GM13977 (cell line): Measurements from ENCODE around the gene AFF3.

Experiments
- DNase-seq: peaks from one replicate; pipeline ENCODE4 v3.0.0; 2012; ENCODE audit warnings: low spot score
- in situ Hi-C: fragments of 300-500 bp; cut with MboI; formaldehyde crosslinking; loops from one replicate; pipeline ENCODE4 v1.12.0; 2022; ENCODE audit warnings: low sequenced_read_pairs, low pct_unique_long_range_greater_than_20kb, mixed read lengths, inconsistent platforms; ENCODE audit not compliant: unreplicated experiment
- TF ChIP-seq, protein P1 (sequence below): IDR thresholded peaks from 2 replicates; pipeline ENCODE4 v1.5.1; 2012; ENCODE audit warnings: mild to moderate bottlenecking, control low read depth; ENCODE audit not compliant: insufficient read depth; ENCODE audit errors: extremely low read depth, missing control alignments

AFF3 gene

DNA sequence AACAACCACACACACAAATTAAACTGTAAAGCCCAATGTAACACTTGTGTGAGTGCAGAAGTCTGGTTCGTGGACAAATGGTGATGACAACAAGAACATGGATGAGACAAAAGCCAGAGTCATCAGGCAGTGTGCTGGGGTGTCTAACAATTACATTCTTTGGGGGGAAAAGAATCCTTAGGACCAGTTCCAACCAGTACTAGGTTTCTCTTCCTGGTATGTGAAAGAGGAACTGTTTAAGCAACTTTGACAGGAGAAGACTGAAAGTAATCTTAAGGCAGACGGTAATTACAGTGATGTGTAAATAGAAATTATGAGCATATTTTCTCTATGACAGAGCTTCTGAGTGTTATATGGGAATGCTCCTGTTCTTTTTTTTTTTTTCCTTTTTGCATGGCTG is 133.4 kb downstream of the AFF3 start:
- in situ Hi-C loops: no loop called here
- TF ChIP-seq, protein P1, sequence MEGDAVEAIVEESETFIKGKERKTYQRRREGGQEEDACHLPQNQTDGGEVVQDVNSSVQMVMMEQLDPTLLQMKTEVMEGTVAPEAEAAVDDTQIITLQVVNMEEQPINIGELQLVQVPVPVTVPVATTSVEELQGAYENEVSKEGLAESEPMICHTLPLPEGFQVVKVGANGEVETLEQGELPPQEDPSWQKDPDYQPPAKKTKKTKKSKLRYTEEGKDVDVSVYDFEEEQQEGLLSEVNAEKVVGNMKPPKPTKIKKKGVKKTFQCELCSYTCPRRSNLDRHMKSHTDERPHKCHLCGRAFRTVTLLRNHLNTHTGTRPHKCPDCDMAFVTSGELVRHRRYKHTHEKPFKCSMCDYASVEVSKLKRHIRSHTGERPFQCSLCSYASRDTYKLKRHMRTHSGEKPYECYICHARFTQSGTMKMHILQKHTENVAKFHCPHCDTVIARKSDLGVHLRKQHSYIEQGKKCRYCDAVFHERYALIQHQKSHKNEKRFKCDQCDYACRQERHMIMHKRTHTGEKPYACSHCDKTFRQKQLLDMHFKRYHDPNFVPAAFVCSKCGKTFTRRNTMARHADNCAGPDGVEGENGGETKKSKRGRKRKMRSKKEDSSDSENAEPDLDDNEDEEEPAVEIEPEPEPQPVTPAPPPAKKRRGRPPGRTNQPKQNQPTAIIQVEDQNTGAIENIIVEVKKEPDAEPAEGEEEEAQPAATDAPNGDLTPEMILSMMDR: no peak
- DNase-seq: no peak

DNA sequence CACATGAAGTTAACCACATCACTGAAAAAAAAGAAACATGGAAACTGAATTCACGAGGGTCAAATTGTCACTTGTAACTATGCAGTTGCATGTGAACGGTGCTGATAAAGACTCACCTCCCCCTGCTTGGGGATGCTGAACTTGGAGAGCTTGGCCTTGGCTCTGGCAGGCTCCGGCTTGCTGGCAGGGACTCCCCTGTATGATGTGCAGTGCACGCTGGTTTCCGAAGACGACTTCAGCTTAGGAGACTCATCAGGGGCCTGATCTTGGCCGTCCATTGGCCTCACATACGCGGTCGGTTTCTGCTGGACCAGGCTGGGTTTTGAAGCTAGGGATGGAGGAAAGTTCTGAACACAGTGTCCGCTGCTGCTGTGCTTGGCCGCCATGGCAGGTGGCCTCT is 135.9 kb downstream of the AFF3 start:
- DNase-seq: no peak
- TF ChIP-seq, protein P1: no peak
- in situ Hi-C loops: no loop called here

DNA sequence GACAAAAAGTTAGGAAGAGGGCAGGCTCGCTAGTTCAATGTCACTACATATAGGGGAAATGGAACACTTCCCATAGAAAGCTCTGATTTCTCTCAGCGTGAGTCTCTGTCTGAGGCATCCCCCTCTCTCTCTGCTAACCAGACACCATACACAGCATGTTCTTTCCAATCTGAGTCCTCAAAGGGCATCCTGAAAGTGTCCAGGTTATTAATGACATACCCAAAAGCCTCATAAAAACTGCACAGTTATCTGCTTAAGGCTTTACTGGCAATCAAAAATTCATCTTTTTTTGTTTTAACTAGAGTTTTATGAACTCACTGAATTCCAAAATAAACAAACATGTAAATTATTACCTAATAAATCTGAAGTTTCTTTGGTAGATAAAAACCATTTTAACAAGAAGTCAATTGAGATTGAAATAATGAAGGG is 137.4 kb downstream of the AFF3 start:
- in situ Hi-C loops: no loop called here
- TF ChIP-seq, protein P1: no peak
- DNase-seq: no peak

DNA sequence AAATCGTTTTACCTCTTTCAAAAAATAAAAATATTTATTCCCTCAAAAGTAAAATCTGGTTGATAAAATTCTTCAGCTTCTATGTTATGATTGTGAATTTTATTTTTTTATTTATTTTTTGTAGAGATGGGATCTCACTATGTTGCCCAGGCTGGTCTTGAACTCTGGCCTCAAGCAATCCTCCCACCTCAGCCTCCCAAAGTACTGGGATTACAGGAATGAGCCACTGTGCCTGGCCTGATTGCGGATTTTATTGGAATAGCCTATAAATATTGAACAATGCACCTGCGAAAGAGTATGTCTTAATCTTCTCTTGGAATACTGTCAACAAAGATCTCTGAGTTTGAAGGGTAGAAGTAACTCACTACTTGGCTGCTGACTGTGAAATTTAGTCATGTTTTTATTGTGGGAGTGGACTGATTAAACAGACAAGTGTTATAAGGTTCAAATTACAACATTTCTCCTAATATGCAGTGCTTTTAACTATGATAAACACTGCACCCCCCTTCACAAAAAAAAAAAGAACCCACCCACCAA is 138.0 kb downstream of the AFF3 start:
- no peak for DNase-seq
- TF ChIP-seq, protein P1: no peak
- in situ Hi-C loops: no loop called here

DNA sequence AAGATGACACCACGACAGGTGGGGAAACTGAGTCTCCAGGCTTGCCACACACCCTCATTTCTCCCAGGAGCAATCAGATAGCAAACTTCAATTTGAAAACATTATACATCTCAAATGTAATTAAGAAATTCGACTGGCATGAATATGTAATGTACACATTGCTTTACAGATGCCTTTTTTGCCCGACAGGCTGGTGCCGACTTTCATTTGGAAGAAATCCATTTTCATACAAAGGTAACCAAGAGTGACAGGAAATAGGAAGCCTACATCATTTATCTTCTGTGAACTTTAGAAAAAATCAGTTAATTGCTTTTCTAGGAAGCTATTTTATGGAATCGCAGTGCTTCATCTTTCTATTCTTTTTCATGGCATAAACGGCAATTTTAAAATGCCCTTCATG is 140.3 kb downstream of the AFF3 start:
- no peak for DNase-seq
- in situ Hi-C loops: no loop called here
- TF ChIP-seq, protein P1: no peak

DNA sequence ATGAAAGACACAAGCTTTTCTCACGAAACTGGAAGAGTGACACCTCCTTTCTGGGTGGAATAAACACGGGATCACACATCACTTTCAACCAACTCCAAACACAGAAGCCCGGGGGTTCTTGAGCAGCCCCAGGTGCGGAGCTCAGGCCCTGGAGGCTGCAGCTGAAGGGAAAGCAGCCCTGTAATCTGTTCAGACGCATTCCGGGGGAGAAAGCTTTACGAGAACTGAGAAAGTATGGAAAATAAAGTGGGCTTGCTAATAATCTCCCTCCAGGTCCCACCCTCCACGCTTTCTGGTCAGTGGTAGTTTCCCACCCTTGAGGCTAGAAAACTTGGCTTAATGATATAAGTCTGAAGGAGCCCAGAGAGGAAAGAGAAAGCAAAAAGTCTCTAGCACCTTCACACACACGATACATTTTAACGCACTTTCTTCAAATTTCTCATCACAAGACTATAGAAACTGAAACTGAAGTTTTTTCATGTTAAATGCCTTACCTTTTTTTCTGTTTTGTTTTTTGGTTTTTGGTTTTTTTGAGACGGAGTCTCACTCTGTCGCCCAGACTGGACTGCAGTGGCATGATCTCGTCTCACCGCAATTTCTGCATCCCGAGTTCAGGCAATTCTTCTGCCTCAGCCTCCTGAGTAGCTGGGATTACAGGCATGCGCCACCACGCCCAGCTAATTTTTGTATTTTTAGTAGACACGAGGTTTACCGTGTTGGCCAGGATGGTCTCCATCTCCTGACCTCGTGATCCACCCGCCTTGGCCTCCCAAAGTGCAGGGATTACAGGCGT is 141.3 kb downstream of the AFF3 start:
- in situ Hi-C loops: no loop called here
- TF ChIP-seq, protein P1: no peak
- DNase-seq: peak; percentile 63
